GM23248 (cell line): ENCODE measurements around the gene OR51I2.

Experiments used
- EZH2 ChIP-seq: fragments of 200-600 bp; sonication (generic); IDR thresholded peaks from 2 replicates; pipeline ENCODE4 v1.6.1; 2018; ENCODE audit warnings: antibody characterized with exemption, mild to moderate bottlenecking; ENCODE audit not compliant: insufficient read depth, poor library complexity, severe bottlenecking
- EZH2phosphoT487 ChIP-seq: fragments of 200-600 bp; sonication (generic); IDR thresholded peaks from 2 replicates; pipeline ENCODE4 v1.6.1; 2018; ENCODE audit warnings: antibody characterized with exemption, moderate library complexity, mild to moderate bottlenecking, low read depth; ENCODE audit not compliant: insufficient read depth

GRCh38 chr11:5488798-5489399 is 39.8 kb downstream of the OR51I2 start:
- TF ChIP-seq EZH2phosphoT487 (no peak), EZH2 (no peak)
